GM13976 (cell line): Measurements from ENCODE around the gene WDCP.

Source experiments
- DNase-seq: peaks from one replicate; pipeline ENCODE4 v3.0.0; 2012; ENCODE audit warnings: low spot score
- in situ Hi-C: fragments of 300-500 bp; cut with MboI; formaldehyde crosslinking; loops from one replicate; pipeline ENCODE4 v1.12.0; 2022; ENCODE audit warnings: low sequenced_read_pairs, mixed read lengths, inconsistent platforms; ENCODE audit not compliant: unreplicated experiment
- TF ChIP-seq, protein P1 (sequence below): IDR thresholded peaks from 2 replicates; pipeline ENCODE4 v1.5.1; 2012; ENCODE audit warnings: borderline replicate concordance, mild to moderate bottlenecking; ENCODE audit not compliant: insufficient read depth; ENCODE audit errors: extremely low read depth, missing control alignments, control extremely low read depth

Gene WDCP

GRCh38 chr2:24058564-24059271 lies 11.5 kb upstream of the WDCP start:
- in situ Hi-C loops, result no loop called here
- TF ChIP-seq, protein P1, sequence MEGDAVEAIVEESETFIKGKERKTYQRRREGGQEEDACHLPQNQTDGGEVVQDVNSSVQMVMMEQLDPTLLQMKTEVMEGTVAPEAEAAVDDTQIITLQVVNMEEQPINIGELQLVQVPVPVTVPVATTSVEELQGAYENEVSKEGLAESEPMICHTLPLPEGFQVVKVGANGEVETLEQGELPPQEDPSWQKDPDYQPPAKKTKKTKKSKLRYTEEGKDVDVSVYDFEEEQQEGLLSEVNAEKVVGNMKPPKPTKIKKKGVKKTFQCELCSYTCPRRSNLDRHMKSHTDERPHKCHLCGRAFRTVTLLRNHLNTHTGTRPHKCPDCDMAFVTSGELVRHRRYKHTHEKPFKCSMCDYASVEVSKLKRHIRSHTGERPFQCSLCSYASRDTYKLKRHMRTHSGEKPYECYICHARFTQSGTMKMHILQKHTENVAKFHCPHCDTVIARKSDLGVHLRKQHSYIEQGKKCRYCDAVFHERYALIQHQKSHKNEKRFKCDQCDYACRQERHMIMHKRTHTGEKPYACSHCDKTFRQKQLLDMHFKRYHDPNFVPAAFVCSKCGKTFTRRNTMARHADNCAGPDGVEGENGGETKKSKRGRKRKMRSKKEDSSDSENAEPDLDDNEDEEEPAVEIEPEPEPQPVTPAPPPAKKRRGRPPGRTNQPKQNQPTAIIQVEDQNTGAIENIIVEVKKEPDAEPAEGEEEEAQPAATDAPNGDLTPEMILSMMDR, result no peak
- DNase-seq, result no peak

DNA sequence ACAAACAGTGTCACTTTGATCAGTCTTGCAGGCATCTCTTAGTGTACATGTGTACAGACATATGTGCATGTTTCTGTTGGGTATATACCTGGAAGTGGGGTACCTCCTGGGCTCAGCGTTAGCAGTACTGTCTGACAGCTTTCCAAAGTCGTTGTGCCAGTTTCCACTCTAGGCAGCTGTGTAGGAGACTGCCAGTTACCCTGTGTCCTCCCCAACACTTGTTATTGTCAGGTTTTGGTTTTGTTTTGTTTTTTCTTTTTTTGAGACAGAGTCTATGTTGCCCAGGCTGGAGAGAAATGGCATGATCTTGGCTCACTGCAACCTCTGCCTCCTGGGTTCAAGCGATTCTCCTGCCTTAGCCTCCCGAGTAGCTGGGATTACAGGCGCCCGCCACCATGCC lies 8.6 kb upstream of the WDCP start:
- in situ Hi-C loops, result no loop called here
- DNase-seq, result no peak
- TF ChIP-seq, protein P1, result no peak

DNA sequence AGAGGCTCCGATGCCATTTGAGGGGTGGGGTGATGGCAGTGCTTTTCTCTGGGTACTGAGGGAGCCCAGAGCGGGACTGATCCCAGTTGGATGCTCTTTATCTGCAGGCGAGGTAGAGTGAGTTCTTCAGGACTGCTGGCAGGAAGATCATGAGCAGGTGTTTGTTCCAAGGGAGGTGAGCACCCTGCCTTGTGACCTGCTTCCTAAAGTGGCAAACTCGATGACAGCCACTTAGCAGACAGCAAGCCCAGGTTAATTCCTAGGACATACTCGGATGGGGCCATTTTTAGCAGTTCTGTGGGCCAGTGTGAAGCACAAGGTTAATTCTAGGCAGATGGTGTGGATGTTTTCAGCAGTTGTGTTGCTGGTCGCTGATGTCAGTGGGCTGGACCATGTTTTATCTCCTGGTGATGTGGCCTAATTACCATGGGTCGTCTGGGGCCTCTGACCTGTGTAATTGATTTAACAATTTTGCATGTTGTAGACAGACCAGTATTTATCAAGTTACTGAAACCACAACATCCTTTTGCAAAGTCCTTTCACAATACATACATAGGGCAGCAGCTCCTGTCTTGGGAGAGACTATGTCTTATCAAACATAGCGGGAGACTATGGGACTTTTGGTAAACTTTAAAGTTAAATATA lies 7.3 kb upstream of the WDCP start:
- TF ChIP-seq, protein P1, result no peak
- in situ Hi-C loops, result no loop called here
- DNase-seq, result no peak

GRCh38 chr2:24052951-24053350 lies 5.8 kb upstream of the WDCP start:
- TF ChIP-seq, protein P1, result no peak
- in situ Hi-C loops, result no loop called here
- DNase-seq, result no peak

- in situ Hi-C loops, result no loop called here
- DNase-seq, result no peak
- TF ChIP-seq, protein P1, result no peak
Measured at GRCh38 chr2:24051833-24052232, 4.6 kb upstream of the WDCP start.

- in situ Hi-C loops, result no loop called here
- TF ChIP-seq, protein P1, result no peak
- DNase-seq, result peak; percentile 27
Measured at GRCh38 chr2:24050041-24050979, 3.1 kb upstream of the WDCP start.
